Pulmonary artery endothelial cell (primary cell): ENCODE measurements around the gene NET1. TPM values are rescaled to one million over a fixed set of nuclear protein-coding genes. Genes with fewer than 3 reads are reported as not detected.

Experiments used
- DNase-seq: peaks from one replicate; pipeline ENCODE4 v3.0.0-alpha.2; 2011; ENCODE audit warnings: low read depth, low spot score
- total RNA-seq: library from RNA; depleted of rRNA; stranded (reverse); fragments of >200 nt; gene quantifications from 2 replicates; pipeline ENCODE4 v1.2.3, GENCODE V29; 2014

Gene NET1
- total RNA-seq, 1 donor from 2014 or later, result 35.3 TPM

- DNase-seq, result no peak
These were observed 30.0 kb downstream of the NET1 start for GRCh38 chr10:5442065-5442989.

GRCh38 chr10:5442990-5443370 lies 30.6 kb downstream of the NET1 start:
- no peak for DNase-seq

GRCh38 chr10:5443429-5443828 lies 31.1 kb downstream of the NET1 start:
- DNase-seq, result no peak

GRCh38 chr10:5445006-5445405 lies 32.6 kb downstream of the NET1 start:
- no peak for DNase-seq

GRCh38 chr10:5446390-5446926 lies 34.1 kb downstream of the NET1 start:
- peak; percentile 65 for DNase-seq

DNA sequence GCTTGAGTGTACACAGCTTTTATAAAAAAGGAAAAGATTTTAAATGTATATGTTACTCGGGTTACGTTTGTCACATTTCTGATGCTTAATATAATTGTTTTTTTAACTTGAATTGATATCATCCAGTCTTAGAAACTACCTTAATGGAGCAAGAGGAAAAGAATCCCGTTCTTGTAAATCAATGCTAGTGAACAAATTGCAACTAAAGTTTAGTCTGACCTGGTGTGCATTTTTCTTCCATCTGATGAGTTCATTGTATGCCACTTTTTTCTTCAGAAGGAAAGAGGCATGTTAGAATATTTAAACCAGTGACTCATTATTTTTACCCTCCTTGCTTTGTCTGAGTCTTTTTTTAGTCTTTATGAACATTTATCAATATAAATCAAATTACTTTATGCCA lies 34.7 kb downstream of the NET1 start:
- DNase-seq, result no peak

DNA sequence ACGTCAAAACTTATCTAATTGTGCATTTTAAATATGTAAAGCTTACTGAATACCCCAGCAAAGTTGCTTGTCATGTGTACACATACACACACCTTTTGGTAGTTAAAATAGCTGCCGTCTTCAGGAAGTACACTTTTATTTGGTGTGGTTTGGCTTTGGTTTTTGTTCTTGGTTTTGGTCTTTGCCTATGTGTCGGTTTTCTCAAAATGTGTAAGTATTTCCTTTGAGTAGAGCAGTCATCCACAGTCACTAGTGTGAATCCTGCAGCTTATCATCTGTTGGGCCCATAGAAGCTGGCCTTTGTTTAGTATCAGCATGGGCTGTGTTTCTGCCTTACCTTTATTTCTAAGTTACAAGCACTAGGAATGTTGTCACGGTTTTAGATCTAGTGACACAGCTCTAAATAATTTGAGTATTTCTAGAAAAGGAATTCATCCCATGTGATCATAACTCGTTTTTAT lies 35.3 kb downstream of the NET1 start:
- DNase-seq, result no peak

GRCh38 chr10:5448333-5449001 lies 36.1 kb downstream of the NET1 start:
- DNase-seq, result no peak

DNA sequence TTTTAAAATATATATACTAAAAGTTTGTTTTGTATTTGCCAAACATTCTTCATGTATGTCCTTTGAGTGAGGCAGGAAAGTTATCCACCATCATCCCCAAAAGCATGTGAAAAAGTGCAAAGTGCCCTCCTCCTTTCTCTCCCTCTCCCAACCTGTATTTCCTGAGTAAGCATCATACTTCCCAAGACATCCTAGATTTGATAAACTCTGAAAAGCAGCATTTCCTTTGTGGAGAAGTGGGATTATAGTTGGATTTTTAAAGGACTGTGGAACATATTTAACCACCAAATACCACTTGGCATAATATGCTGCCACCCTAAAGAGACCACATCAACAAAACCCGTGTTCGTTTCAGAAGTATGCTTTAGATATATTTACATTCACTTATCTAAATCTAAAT lies 36.9 kb downstream of the NET1 start:
- DNase-seq, result no peak

DNA sequence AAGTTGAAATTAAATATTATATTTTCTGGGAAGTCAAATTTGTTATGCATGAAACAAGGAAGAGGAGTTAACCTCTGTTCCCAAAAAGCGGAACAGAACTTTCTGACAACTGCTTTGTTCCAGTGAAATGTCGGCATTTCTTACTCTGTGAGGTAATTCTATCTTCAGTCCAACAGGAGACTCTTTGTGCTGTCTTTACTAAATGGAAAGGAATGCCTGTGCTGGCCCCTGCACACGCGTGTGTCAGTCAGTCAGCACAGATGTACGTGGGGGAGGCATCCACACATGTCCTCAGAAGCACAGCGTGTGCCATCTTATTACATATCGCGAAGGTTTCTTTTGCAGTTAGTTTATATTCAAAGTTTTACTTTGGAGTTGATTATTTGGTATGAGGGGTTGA lies 37.5 kb downstream of the NET1 start:
- peak; percentile 30 for DNase-seq

GRCh38 chr10:5450605-5451384 lies 38.4 kb downstream of the NET1 start:
- no peak for DNase-seq

DNA sequence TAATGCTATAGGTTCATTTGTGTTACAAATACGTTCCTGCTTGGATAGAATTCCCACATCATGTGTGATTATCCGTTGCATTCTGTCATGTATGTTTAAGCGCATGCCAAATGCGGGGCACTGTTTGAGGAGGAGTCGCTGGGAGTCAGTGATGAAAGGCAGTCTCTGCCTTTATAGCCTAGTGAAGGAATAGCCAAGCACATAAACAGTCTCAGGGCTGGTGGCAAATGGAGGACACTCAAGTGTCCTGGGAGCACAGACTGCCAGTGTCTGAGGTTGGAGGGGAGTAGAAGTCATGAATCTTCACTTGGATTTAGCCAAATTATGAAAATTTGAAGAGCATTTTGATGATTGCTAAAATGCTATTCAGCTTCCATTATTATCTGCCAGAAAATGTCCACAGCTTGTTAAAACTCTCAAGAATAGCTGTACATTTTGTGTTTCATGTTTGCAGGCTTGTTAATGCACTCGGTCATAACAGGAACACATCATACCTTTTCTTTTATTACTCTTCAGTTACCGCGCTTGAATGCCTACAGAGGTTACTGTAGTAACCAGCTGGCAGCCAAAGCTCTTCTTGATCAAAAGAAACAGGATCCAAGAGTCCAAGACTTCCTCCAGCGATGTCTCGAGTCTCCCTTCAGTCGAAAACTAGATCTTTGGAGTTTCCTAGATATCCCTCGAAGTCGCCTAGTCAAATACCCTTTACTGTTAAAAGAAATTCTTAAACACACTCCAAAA lies 41.6 kb downstream of the NET1 start:
- no peak for DNase-seq

DNA sequence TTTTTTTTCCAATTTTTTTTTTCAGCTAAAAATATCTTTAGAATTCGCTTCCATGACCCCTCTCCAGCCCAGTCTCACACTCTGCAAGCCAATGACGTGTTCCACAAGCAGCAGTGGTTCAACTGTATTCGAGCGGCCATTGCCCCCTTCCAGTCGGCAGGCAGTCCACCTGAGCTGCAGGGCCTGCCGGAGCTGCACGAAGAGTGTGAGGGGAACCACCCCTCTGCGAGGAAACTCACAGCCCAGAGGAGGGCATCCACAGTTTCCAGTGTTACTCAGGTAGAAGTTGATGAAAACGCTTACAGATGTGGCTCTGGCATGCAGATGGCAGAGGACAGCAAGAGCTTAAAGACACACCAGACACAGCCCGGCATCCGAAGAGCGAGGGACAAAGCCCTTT lies 44.2 kb downstream of the NET1 start:
- no peak for DNase-seq

- no peak for DNase-seq
These were observed 45.4 kb downstream of the NET1 start for GRCh38 chr10:5457741-5458140.

- DNase-seq, result no peak
These were observed 46.1 kb downstream of the NET1 start for GRCh38 chr10:5458425-5458824.

DNA sequence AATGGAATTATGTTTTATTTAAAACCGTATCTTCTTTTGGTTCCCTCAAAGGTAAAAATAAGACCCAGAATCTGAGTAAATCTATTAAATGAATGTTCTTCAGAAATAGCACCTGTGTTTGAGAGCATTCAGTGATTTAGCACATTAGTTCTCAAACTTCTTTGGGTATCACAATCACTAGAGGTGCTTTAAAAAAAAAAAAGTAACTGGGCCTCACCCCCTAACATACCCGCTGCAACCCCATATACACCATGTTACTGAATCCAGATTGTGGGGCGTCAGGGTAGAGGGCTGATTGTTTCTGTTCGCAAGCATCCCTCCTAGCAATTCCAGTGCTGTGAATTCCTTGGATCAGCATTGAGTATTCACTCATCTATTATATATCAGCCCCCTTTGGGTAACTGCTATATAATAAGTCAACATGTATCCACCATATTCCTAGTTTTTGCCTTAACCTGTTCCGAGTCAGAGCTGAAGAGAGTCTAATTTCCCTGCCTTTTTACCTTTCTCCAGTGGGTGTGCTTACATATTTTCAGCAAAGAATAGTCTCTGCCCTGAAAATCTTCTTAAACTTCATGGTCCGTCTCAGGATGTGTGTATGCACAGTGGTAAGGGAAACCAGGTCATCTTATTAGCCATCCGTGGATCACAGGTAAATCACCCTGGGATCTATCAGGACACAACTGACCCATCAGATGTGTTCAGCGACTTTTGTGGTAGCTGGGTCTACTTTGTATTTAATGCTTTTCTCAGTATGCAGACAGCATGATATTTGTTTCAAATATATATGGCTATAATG lies 46.8 kb downstream of the NET1 start:
- DNase-seq, result no peak

GRCh38 chr10:5460468-5461202 lies 48.3 kb downstream of the NET1 start:
- DNase-seq, result no peak

DNA sequence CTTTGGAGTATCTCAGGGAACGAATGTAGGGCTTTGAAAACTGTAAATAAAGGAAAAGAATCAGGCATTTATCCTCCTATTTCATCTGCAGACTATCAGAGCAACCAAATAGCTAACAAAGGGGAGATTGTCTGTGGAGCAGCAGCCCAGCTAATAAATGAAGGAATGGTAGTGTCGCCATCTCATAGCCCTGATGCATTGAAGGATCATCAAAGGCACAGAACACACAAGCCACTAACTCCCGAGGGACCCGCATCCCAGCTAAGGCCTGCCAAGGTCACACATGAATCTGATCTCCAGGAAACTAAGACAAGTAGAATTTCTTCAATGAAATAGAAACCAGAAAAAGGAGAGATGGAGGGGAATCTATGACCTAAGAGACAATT lies 48.8 kb downstream of the NET1 start:
- no peak for DNase-seq
